Suprapubic skin (tissue), 4 donors: ENCODE results near the gene RETREG1. TPM values are rescaled to one million over a fixed set of nuclear protein-coding genes. Genes with fewer than 3 reads are reported as not detected.

Experiments used
- DNase-seq, 2 donors: peaks; one replicate each; pipeline ENCODE4 v3.0.0-alpha.2; 2019; ENCODE audit warnings: low spot score in 2 of 2
- H3K27ac ChIP-seq: fragments of 200-600 bp; sonication (generic); one replicate; pipeline ENCODE4 v1.5.1; 2019
- H3K27me3 ChIP-seq: fragments of 200-600 bp; sonication (generic); one replicate; pipeline ENCODE4 v1.5.1; 2019
- H3K36me3 ChIP-seq: fragments of 200-600 bp; sonication (generic); one replicate; pipeline ENCODE4 v1.5.1; 2019
- H3K4me1 ChIP-seq: fragments of 200-600 bp; sonication (generic); one replicate; pipeline ENCODE4 v1.5.1; 2019
- H3K4me3 ChIP-seq: fragments of 200-600 bp; sonication (generic); one replicate; pipeline ENCODE4 v1.5.1; 2019; ENCODE audit warnings: mild to moderate bottlenecking
- H3K9me3 ChIP-seq: fragments of 200-600 bp; sonication (generic); one replicate; pipeline ENCODE4 v1.5.1; 2019
- EP300 ChIP-seq: sonication (generic); formaldehyde crosslinking; IDR thresholded peaks from one replicate; pipeline ENCODE4 v1.6.1; 2017; ENCODE audit warnings: antibody characterized with exemption
- POLR2A ChIP-seq, 2 donors: fragments of 450-650 bp; IDR thresholded peaks; one replicate each; pipeline ENCODE4 v1.6.1; 2017; ENCODE audit warnings: antibody characterized with exemption in 2 of 2, mild to moderate bottlenecking in 2 of 2, moderate library complexity in 2 of 2
- POLR2AphosphoS5 ChIP-seq, 3 donors: sonication (generic); formaldehyde crosslinking; IDR thresholded peaks; one replicate each; pipeline ENCODE4 v1.6.1; 2017; ENCODE audit warnings: antibody characterized with exemption in 3 of 3
- WGBS: methylation state at CpG from one replicate; pipeline ENCODE4 v1.1.5; 2018; 5-methylcytosine and 5-hydroxymethylcytosine counted together
- total RNA-seq, 4 donors: library from RNA; depleted of rRNA; stranded (reverse); fragments of >200 nt; gene quantifications; one replicate each; pipeline ENCODE4 v1.1.0, GENCODE V29; 2016
- TF ChIP-seq, protein P1 (sequence below), 2 donors: fragments of 200-600 bp in 1 of 2; fragments of 450-650 bp in 1 of 2; sonication (generic) in 1 of 2; IDR thresholded peaks; one replicate each; pipeline ENCODE4 v1.5.1; 2016 to 2019; ENCODE audit warnings: antibody characterized with exemption in 2 of 2, mild to moderate bottlenecking in 1 of 2, moderate library complexity in 1 of 2

Gene RETREG1
- total RNA-seq, 4 donors from 2014 or later = 24.7 to 47.3 (median 31.4) TPM

GRCh38 chr5:16574789-16575721 lies 41.7 kb downstream of the RETREG1 start:
- Histone ChIP-seq H3K4me3 (no peak overlapping the region), H3K27ac (peak overlapping the region; percentile 36), H3K4me1 (peaks cover 17% of the 10 kb centered on the region), H3K9me3 (no peaks in the 10 kb centered on the region), H3K27me3 (no peaks in the 10 kb centered on the region), H3K36me3 (no peaks in the 10 kb centered on the region)
- no peak for DNase-seq
- TF ChIP-seq POLR2A (IDR thresholded peaks at IDR 0.05) = no peak
- no peak for TF ChIP-seq POLR2AphosphoS5 (IDR thresholded peaks at IDR 0.05)
- TF ChIP-seq, protein P1, sequence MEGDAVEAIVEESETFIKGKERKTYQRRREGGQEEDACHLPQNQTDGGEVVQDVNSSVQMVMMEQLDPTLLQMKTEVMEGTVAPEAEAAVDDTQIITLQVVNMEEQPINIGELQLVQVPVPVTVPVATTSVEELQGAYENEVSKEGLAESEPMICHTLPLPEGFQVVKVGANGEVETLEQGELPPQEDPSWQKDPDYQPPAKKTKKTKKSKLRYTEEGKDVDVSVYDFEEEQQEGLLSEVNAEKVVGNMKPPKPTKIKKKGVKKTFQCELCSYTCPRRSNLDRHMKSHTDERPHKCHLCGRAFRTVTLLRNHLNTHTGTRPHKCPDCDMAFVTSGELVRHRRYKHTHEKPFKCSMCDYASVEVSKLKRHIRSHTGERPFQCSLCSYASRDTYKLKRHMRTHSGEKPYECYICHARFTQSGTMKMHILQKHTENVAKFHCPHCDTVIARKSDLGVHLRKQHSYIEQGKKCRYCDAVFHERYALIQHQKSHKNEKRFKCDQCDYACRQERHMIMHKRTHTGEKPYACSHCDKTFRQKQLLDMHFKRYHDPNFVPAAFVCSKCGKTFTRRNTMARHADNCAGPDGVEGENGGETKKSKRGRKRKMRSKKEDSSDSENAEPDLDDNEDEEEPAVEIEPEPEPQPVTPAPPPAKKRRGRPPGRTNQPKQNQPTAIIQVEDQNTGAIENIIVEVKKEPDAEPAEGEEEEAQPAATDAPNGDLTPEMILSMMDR (IDR thresholded peaks at IDR 0.05) = no peak
- TF ChIP-seq EP300 = no peak
- WGBS = 50% methylated on average over 12 of the region's 12 CpGs

DNA sequence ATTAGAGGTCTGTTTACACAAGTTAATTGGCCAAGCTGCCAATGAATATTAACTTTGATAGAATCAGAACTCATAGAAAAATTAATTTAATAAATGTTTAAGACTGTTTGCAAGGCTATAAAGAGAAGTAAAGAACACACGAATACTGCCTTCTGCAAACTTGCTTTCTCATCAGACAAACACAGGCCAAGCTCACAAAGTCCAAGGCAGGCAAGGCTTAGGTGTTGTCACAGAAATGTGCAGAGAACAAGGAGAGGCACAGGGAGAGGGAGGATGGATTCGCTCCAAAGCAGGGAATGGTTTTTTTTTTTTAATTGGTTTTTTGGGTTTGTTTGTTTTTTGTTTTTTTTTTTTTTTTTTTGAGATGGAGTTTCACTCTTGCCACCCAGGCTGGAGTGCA lies 43.4 kb downstream of the RETREG1 start:
- 71% methylated on average over 2 of the region's 2 CpGs for WGBS
- Histone ChIP-seq H3K9me3 (no peaks in the 10 kb centered on the region), H3K36me3 (no peaks in the 10 kb centered on the region), H3K4me1 (peaks cover 14% of the 10 kb centered on the region), H3K27ac (no peak overlapping the region), H3K4me3 (no peak overlapping the region), H3K27me3 (no peaks in the 10 kb centered on the region)
- no peak for DNase-seq
- TF ChIP-seq EP300 (no peak), POLR2A (IDR thresholded peaks at IDR 0.05) (no peak), POLR2AphosphoS5 (IDR thresholded peaks at IDR 0.05) (no peak)
- TF ChIP-seq, protein P1 (IDR thresholded peaks at IDR 0.05) = no peak

DNA sequence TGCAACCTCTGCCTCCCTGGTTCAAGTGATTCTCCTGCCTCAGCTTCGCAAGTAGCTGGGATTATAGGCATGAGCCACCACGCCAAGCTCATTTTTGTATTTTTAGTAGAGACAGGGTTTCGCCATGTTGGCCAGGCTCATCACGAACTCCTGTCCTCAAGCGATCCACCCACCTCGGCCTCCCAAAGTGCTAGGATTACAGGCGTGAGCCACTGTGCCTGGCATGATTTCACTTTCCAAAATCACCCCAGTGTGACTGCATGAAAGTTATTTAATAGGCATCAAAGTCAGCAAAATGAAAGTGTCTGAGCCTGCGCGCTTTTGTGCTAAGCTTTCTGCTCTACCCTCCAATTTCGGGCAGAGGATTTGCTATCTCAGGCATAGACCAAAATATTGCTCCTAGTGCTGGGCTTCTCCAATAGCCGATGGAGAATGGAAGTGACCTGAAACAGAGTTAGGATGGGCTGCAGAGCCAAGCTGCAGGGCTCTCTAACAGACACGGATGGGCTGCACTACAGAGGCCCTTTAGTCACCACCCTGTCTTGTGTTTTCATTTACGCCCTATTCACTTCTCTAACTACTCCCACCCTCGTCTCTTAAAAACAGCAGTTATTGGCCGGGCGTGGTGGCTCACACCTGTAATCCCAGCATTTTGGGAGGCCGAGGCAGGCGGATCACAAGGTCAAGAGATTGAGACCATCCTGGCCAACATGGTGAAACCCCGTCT lies 44.3 kb downstream of the RETREG1 start:
- H3K27me3 ChIP-seq = no peaks in the 10 kb centered on the region
- H3K4me1 ChIP-seq = peaks cover 14% of the 10 kb centered on the region
- no peaks in the 10 kb centered on the region for H3K36me3 ChIP-seq
- TF ChIP-seq, protein P1 (IDR thresholded peaks at IDR 0.05) = no peak
- TF ChIP-seq POLR2A (IDR thresholded peaks at IDR 0.05) (no peak), POLR2AphosphoS5 (IDR thresholded peaks at IDR 0.05) (no peak), EP300 (no peak)
- H3K27ac ChIP-seq = no peak overlapping the region
- 94% methylated on average over 19 of the region's 19 CpGs for WGBS
- no peak for DNase-seq
- no peak overlapping the region for H3K4me3 ChIP-seq
- H3K9me3 ChIP-seq = no peaks in the 10 kb centered on the region

DNA sequence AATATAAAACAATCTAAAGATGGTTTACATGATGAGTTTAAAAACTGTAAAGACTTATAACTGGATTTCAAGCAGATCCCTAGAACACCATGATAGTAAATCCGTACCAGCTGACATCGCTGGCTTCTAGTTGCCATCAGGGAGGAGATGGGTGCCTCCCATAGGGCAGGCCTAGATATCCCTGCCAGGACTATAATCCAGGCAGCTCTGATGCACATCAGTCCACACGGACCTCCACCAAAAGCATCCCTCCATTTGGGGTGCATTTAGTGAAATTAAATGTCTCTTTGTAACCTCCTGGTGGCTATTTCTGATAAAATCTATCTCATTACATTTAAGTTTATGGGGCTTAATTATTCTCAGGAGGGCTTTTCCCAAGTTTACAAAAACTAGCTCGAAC lies 45.8 kb downstream of the RETREG1 start:
- DNase-seq = no peak
- TF ChIP-seq, protein P1 (IDR thresholded peaks at IDR 0.05) = no peak
- TF ChIP-seq POLR2AphosphoS5 (IDR thresholded peaks at IDR 0.05) = no peak
- TF ChIP-seq POLR2A (IDR thresholded peaks at IDR 0.05) = no peak
- no peak for TF ChIP-seq EP300
- Histone ChIP-seq H3K4me1 (peaks cover 14% of the 10 kb centered on the region), H3K36me3 (no peaks in the 10 kb centered on the region), H3K27ac (no peak overlapping the region), H3K4me3 (no peak overlapping the region), H3K27me3 (no peaks in the 10 kb centered on the region), H3K9me3 (no peaks in the 10 kb centered on the region)
- 63% methylated on average over 4 of the region's 4 CpGs for WGBS
